ENCODE results near the gene PRKCA.

PRKCA gene

GRCh38 chr17:66414561-66415175 is 112.3 kb downstream of the PRKCA start:
- no peak for DNase-seq (ENCODE audit: low read depth)

- no peak for DNase-seq (ENCODE audit: low read depth)
These were observed 113.2 kb downstream of the PRKCA start for GRCh38 chr17:66415366-66416206.

GRCh38 chr17:66416207-66416940 is 114.0 kb downstream of the PRKCA start:
- no peak for DNase-seq (ENCODE audit: low read depth)

- DNase-seq (ENCODE audit: low read depth) = no peak
These were observed 114.9 kb downstream of the PRKCA start for GRCh38 chr17:66417300-66417719.

- no peak for DNase-seq (ENCODE audit: low read depth)
These were observed 118.6 kb downstream of the PRKCA start for GRCh38 chr17:66420961-66421371.

GRCh38 chr17:66422186-66422585 is 119.8 kb downstream of the PRKCA start:
- DNase-seq (ENCODE audit: low read depth) = no peak

- no peak for DNase-seq (ENCODE audit: low read depth)
These were observed 120.9 kb downstream of the PRKCA start for GRCh38 chr17:66423056-66423955.

GRCh38 chr17:66425756-66426396 is 123.5 kb downstream of the PRKCA start:
- no peak for DNase-seq (ENCODE audit: low read depth)

GRCh38 chr17:66426397-66427033 is 124.1 kb downstream of the PRKCA start:
- DNase-seq (ENCODE audit: low read depth) = no peak

- no peak for DNase-seq (ENCODE audit: low read depth)
These were observed 124.7 kb downstream of the PRKCA start for GRCh38 chr17:66427134-66427533.

- no peak for DNase-seq (ENCODE audit: low read depth)
These were observed 127.3 kb downstream of the PRKCA start for GRCh38 chr17:66429680-66430079.

- DNase-seq (ENCODE audit: low read depth) = no peak
These were observed 128.7 kb downstream of the PRKCA start for GRCh38 chr17:66430846-66431795.

- peak; percentile 63 for DNase-seq (ENCODE audit: low read depth)
These were observed 129.5 kb downstream of the PRKCA start for GRCh38 chr17:66431910-66432309.

GRCh38 chr17:66432411-66432957 is 130.1 kb downstream of the PRKCA start:
- no peak for DNase-seq (ENCODE audit: low read depth)

GRCh38 chr17:66432996-66433551 is 130.7 kb downstream of the PRKCA start:
- DNase-seq (ENCODE audit: low read depth) = no peak

- DNase-seq (ENCODE audit: low read depth) = no peak
These were observed 132.8 kb downstream of the PRKCA start for GRCh38 chr17:66435182-66435581.

- DNase-seq (ENCODE audit: low read depth) = no peak
These were observed 134.2 kb downstream of the PRKCA start for GRCh38 chr17:66436631-66437030.

- no peak for DNase-seq (ENCODE audit: low read depth)
These were observed 135.1 kb downstream of the PRKCA start for GRCh38 chr17:66437476-66438026.

GRCh38 chr17:66438101-66438500 is 135.7 kb downstream of the PRKCA start:
- DNase-seq (ENCODE audit: low read depth) = no peak
